HepG2 (cell line): ENCODE measurements around the gene CADM2. TPM values are rescaled to one million over a fixed set of nuclear protein-coding genes. Genes with fewer than 3 reads are reported as not detected.

Experiments used
- ATAC-seq: fragments of 200-7000 bp; cut with Tn5 transposase; 3 replicates; pipeline ENCODE4 v1.9.1; 2020; ENCODE audit warnings: mild to moderate bottlenecking, moderate library complexity
- BruUV-seq: library from RNA; stranded (reverse); fragments of 400-500 nt; replicated peaks from 2 replicates; lab custom pipeline; 2021; lab: Mats Ljungman, UMichigan
- CTCF ChIA-PET: fragments of 300-600 bp; formaldehyde crosslinking; extraction: SDS; loops from one replicate; lab custom pipeline; 2021; ENCODE audit warnings: low total read pairs, inconsistent platforms, low intra/inter-chr PET ratio; lab: Yijun Ruan, JAX
- POLR2A ChIA-PET: fragments of 350-600 bp; sonication (Branson Sonifier 250); formaldehyde crosslinking; loops from one replicate; lab custom pipeline; 2020; ENCODE audit warnings: antibody characterized with exemption, inconsistent platforms; lab: Yijun Ruan, JAX
- DNase-seq: peaks from one replicate; pipeline ENCODE4 v3.0.0-alpha.2; 2015; ENCODE audit warnings: low spot score
- FAIRE-seq: peaks from 3 replicates; lab custom pipeline; 2011; peaks lifted over from hg19 to GRCh38; lab: Jason Lieb, UNC
- H2AFZ ChIP-seq: one replicate; pipeline ENCODE4 v1.6.1; 2011; ENCODE audit warnings: low read length, inconsistent platforms
- H3K27ac ChIP-seq: fragments of 300-600 bp; 3 replicates; pipeline ENCODE4 v1.8.0; 2011; ENCODE audit warnings: mixed run types, mild to moderate bottlenecking, mixed read lengths, low read length, inconsistent platforms; ENCODE audit not compliant: insufficient read depth; ENCODE audit errors: extremely low read length
- H3K27me3 ChIP-seq, 2 experiments: fragments of 200-600 bp in 1 of 2; 2 replicates in 1 of 2; 3 replicates in 1 of 2; pipeline versions ENCODE4 v1.6.0 to v1.8.0; 2011; ENCODE audit warnings: low read length in 2 of 2, mild to moderate bottlenecking in 2 of 2, moderate library complexity in 2 of 2, inconsistent platforms in 1 of 2; ENCODE audit not compliant: insufficient read depth in 2 of 2, control insufficient read depth in 1 of 2
- H3K36me3 ChIP-seq, 2 experiments: fragments of 200-600 bp in 1 of 2; replicated peaks in 1 of 2; 2 replicates in 1 of 2; 3 replicates in 1 of 2; pipeline versions ENCODE4 v1.5.1 to v1.8.0; 2011; ENCODE audit warnings: low read length in 2 of 2, inconsistent platforms in 1 of 2; ENCODE audit not compliant: insufficient read depth in 2 of 2, control insufficient read depth in 1 of 2
- H3K4me1 ChIP-seq: 2 replicates; pipeline ENCODE4 v1.5.1; 2012; ENCODE audit warnings: low read length, inconsistent platforms; ENCODE audit not compliant: insufficient read depth
- H3K4me2 ChIP-seq: 2 replicates; pipeline ENCODE4 v1.6.0; 2011; ENCODE audit warnings: low read depth, low read length, inconsistent platforms
- H3K4me3 ChIP-seq, 3 experiments: fragments of 200-600 bp in 1 of 3; sonication (generic), shearing (Covaris generic) in 1 of 3; replicated peaks in 1 of 3; 2 replicates each; pipeline ENCODE4 v1.5.1; 2011 to 2016; ENCODE audit warnings: low read length in 3 of 3, inconsistent platforms in 2 of 3, low read depth in 2 of 3, mild to moderate bottlenecking in 2 of 3, control low read depth in 1 of 3, mixed read lengths in 1 of 3; ENCODE audit not compliant: insufficient read depth in 1 of 3
- H3K79me2 ChIP-seq: one replicate; pipeline ENCODE4 v1.6.1; 2011; ENCODE audit warnings: low read length, inconsistent platforms; ENCODE audit not compliant: insufficient read depth
- H3K9ac ChIP-seq: 2 replicates; pipeline ENCODE4 v1.6.0; 2011; ENCODE audit warnings: mild to moderate bottlenecking, low read depth, low read length, inconsistent platforms; ENCODE audit not compliant: insufficient read depth
- H3K9me3 ChIP-seq: 2 replicates; pipeline ENCODE4 v1.5.1; 2012; ENCODE audit warnings: mild to moderate bottlenecking, low read length
- H4K20me1 ChIP-seq: 2 replicates; pipeline ENCODE4 v1.6.0; 2011; ENCODE audit warnings: inconsistent platforms, mild to moderate bottlenecking, low read length, moderate library complexity; ENCODE audit not compliant: insufficient read depth
- DR1 ChIP-seq: sonication (generic); formaldehyde crosslinking; IDR thresholded peaks from 2 replicates; pipeline ENCODE4 v1.8.0; 2021; ENCODE audit warnings: mild to moderate bottlenecking, missing genetic modification reagents, inconsistent platforms
- HCFC1 ChIP-seq: fragments of 150-350 bp; IDR thresholded peaks from 2 replicates; pipeline ENCODE4 v1.6.1; 2014; ENCODE audit warnings: low read depth, low read length
- HDAC6 ChIP-seq: fragments of 200-600 bp; sonication (generic); IDR thresholded peaks from 2 replicates; pipeline ENCODE4 v1.7.0; 2017; ENCODE audit warnings: mild to moderate bottlenecking, antibody characterized with exemption, low read length, low read depth
- HNRNPK ChIP-seq: fragments of 200-400 bp; formaldehyde crosslinking; IDR thresholded peaks from 2 replicates; pipeline ENCODE4 v1.6.1; 2018; ENCODE audit warnings: low read length, low read depth, moderate library complexity, mild to moderate bottlenecking; ENCODE audit not compliant: poor library complexity, severe bottlenecking
- MYC ChIP-seq: sonication (generic); formaldehyde crosslinking; IDR thresholded peaks from 2 replicates; pipeline ENCODE4 v1.9.0; 2021; ENCODE audit warnings: missing genetic modification reagents, borderline replicate concordance
- NFYB ChIP-seq: sonication (generic); formaldehyde crosslinking; IDR thresholded peaks from 2 replicates; pipeline ENCODE4 v1.4.0; 2020; ENCODE audit warnings: missing genetic modification reagents
- RARG ChIP-seq: sonication (generic); formaldehyde crosslinking; IDR thresholded peaks from 2 replicates; pipeline ENCODE4 v1.4.0; 2020; ENCODE audit warnings: low read depth, mild to moderate bottlenecking, missing genetic modification reagents
- RBFOX2 ChIP-seq: fragments of 200-400 bp; formaldehyde crosslinking; IDR thresholded peaks from 2 replicates; pipeline ENCODE4 v1.6.1; 2017; ENCODE audit warnings: low read depth, mild to moderate bottlenecking, low read length
- RNF219 ChIP-seq: sonication (generic); formaldehyde crosslinking; IDR thresholded peaks from 2 replicates; pipeline ENCODE4 v1.5.0; 2020; ENCODE audit warnings: mild to moderate bottlenecking, missing genetic modification reagents
- YEATS2 ChIP-seq: sonication (generic); formaldehyde crosslinking; IDR thresholded peaks from 2 replicates; pipeline ENCODE4 v1.4.0; 2020; ENCODE audit warnings: missing genetic modification reagents, borderline replicate concordance
- ZNF263 ChIP-seq: sonication (generic); formaldehyde crosslinking; IDR thresholded peaks from 2 replicates; pipeline ENCODE4 v1.4.0; 2020; ENCODE audit warnings: missing genetic modification reagents
- ZNF329 ChIP-seq: sonication (generic); formaldehyde crosslinking; IDR thresholded peaks from 2 replicates; pipeline ENCODE4 v1.9.0; 2021; ENCODE audit warnings: low read depth, mild to moderate bottlenecking, missing genetic modification reagents
- ZNF644 ChIP-seq: IDR thresholded peaks from 2 replicates; pipeline ENCODE4 v1.6.1; 2016; ENCODE audit warnings: low read depth
- ZSCAN22 ChIP-seq: sonication (generic); formaldehyde crosslinking; IDR thresholded peaks from 2 replicates; pipeline ENCODE4 v1.4.0; 2020; ENCODE audit warnings: mild to moderate bottlenecking, missing genetic modification reagents
- WGBS: methylation state at CpG from one replicate; pipeline ENCODE4 v1.1.6; 2017; ENCODE audit warnings: low lambda C conversion rate; 5-methylcytosine and 5-hydroxymethylcytosine counted together
- in situ Hi-C: cut with HindIII; loops from 2 replicates; pipeline ENCODE4 v1.10.0; 2017; ENCODE audit warnings: low pct_unique_long_range_greater_than_20kb; ENCODE audit not compliant: extremely low pct_ligation_motif_present
- intact Hi-C: fragments of 100-400 bp; cut with micrococcal nuclease; formaldehyde crosslinking; loops from one replicate; pipeline ENCODE4 v1.10.0; 2022; ENCODE audit not compliant: unreplicated experiment
- polyA plus RNA-seq, 8 experiments: library from polyadenylated mRNA; depleted of rRNA in 3 of 8; stranded (reverse) in 7 of 8; unstranded in 1 of 8; fragments of >200 nt; fragmentation: Illumina TruSeq in 4 of 8; extraction: Trizol in 4 of 8; gene quantifications; 2 replicates each; pipeline versions ENCODE4 v1.2.1 to v1.2.3, GENCODE V29; 2011 to 2016; ENCODE audit warnings: low read depth in 4 of 8, missing spikeins in 1 of 8, mixed read lengths in 1 of 8; ENCODE audit not compliant: insufficient read depth in 1 of 8
- total RNA-seq, 5 experiments: library from RNA; depleted of rRNA; stranded (reverse); fragments of >200 nt; fragmentation: Illumina TruSeq; extraction: Trizol; gene quantifications; 2 replicates each; pipeline ENCODE4 v1.2.3, GENCODE V29; 2016; ENCODE audit warnings: low read depth in 1 of 5

CADM2 gene
- total and polyA plus RNA-seq, 2 of the 13 experiments (the other 11 are each of a cell fraction or from before 2014, with no cell fraction given): not detected

DNA sequence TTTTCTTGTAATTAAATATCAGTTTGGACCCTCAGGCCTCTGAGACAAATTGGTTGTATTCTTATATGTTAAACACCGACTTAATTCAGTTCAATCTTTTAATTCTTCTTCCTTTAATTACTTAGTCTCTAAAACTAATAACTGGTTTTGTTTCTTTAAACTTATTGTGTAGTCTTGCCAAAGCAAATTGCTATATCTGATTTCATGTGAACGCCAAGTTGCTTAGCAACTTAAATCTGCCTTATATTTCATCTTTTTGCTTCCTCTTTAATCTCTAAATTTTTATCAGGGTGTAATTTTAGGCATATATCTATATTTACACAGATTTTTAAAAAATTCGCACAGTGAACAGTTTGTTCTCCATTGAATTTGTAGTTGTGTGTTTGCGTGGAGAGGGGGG is 82.2 kb downstream of the CADM2 start:
- Histone ChIP-seq H3K27ac (no peak overlapping the region), H3K27me3 (no peaks in the 10 kb centered on the region), H3K9me3 (no peaks in the 10 kb centered on the region)
- intact Hi-C loops: no loop called here
- TF ChIP-seq DR1 (CRISPR knock-in tag) (no peak), ZNF329 (CRISPR knock-in tag) (no peak)
- TF ChIP-seq, all 625 proteins: peak for 0
- Histone ChIP-seq H3K4me3 (no peak overlapping the region), H3K79me2 (no peaks in the 10 kb centered on the region), H2AFZ (no peak overlapping the region), H3K9ac (no peak overlapping the region), H4K20me1 (no peaks in the 10 kb centered on the region), H3K36me3 (no peaks in the 10 kb centered on the region), H3K4me1 (peaks cover 7% of the 10 kb centered on the region; the same call in 1 of the 2 replicates), H3K4me2 (no peak overlapping the region)
- in situ Hi-C loops: no loop called here
- no TSS peak for BruUV-seq
- DNase-seq: no peak
- ChIA-PET CTCF (no interaction called here), POLR2A (no interaction called here)
- FAIRE-seq: no peak
- no peak for ATAC-seq
- WGBS: 24% methylated on average over 4 of the region's 4 CpGs

GRCh38 chr3:85041562-85042055 is 82.8 kb downstream of the CADM2 start:
- intact Hi-C loops (no loop called here), in situ Hi-C loops (no loop called here)
- no peak for TF ChIP-seq RNF219 (CRISPR knock-in tag)
- no peak for TF ChIP-seq ZNF263
- TF ChIP-seq RARG (CRISPR knock-in tag): no peak
- no peak for TF ChIP-seq NFYB
- TF ChIP-seq ZSCAN22 (CRISPR knock-in tag): no peak
- TF ChIP-seq HCFC1: no peak
- TF ChIP-seq YEATS2 (CRISPR knock-in tag): no peak
- no peak for TF ChIP-seq HDAC6
- TF ChIP-seq HNRNPK: no peak
- no peak for TF ChIP-seq RBFOX2
- no peak for TF ChIP-seq ZNF644 (CRISPR knock-in tag)
- no peak for TF ChIP-seq MYC (CRISPR knock-in tag)
- Histone ChIP-seq H3K79me2 (no peaks in the 10 kb centered on the region), H3K4me3 (no peak overlapping the region), H3K9me3 (no peaks in the 10 kb centered on the region), H3K9ac (no peak overlapping the region), H3K4me2 (no peak overlapping the region), H2AFZ (no peak overlapping the region), H3K27me3 (no peaks in the 10 kb centered on the region), H3K27ac (no peak overlapping the region), H3K36me3 (no peaks in the 10 kb centered on the region), H4K20me1 (no peaks in the 10 kb centered on the region), H3K4me1 (peaks cover 7% of the 10 kb centered on the region; the same call in 1 of the 2 replicates)
- CTCF ChIA-PET: no interaction called here
- BruUV-seq: no TSS peak
- FAIRE-seq (no peak), DNase-seq (no peak), ATAC-seq (no peak)
- POLR2A ChIA-PET: no interaction called here
- WGBS: 0% methylated on average over 2 of the region's 2 CpGs
